Stimulated activated CD8-positive, alpha-beta memory T cell treated with anti-CD3 and anti-CD28 coated beads, Interleukin-2, amount 100 ng/mL, for 48 hours (primary cell): Measurements from ENCODE around the gene DLGAP4.
A peak's percentile ranks its signal among the peaks of the same experiment; 100 is the strongest.

Source experiments
- DNase-seq, 2 donors: peaks; one replicate each; pipeline ENCODE4 v3.0.0-alpha.2; 2020; ENCODE audit warnings: low read depth in 2 of 2

Gene DLGAP4

DNA sequence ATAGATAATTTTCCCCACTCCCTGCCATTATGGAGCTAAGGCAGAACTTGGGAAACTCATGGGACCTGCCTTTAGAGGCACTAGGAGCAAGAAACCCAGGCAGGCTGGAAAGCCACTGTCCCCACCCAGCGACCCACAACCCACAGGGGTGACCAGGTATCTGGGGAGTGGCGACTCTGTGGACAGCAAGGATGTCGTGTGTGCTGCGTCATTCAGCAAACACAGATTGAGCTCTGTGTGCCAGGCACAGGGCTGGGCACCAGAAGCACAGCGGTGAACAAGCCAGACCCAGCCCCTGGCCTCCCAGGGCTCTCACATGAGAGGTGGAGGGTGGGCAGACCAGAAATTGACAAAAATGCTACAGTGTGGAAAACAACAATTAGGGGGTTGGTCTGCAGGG, 27.7 kb downstream of the DLGAP4 start:
- no peak for DNase-seq

DNA sequence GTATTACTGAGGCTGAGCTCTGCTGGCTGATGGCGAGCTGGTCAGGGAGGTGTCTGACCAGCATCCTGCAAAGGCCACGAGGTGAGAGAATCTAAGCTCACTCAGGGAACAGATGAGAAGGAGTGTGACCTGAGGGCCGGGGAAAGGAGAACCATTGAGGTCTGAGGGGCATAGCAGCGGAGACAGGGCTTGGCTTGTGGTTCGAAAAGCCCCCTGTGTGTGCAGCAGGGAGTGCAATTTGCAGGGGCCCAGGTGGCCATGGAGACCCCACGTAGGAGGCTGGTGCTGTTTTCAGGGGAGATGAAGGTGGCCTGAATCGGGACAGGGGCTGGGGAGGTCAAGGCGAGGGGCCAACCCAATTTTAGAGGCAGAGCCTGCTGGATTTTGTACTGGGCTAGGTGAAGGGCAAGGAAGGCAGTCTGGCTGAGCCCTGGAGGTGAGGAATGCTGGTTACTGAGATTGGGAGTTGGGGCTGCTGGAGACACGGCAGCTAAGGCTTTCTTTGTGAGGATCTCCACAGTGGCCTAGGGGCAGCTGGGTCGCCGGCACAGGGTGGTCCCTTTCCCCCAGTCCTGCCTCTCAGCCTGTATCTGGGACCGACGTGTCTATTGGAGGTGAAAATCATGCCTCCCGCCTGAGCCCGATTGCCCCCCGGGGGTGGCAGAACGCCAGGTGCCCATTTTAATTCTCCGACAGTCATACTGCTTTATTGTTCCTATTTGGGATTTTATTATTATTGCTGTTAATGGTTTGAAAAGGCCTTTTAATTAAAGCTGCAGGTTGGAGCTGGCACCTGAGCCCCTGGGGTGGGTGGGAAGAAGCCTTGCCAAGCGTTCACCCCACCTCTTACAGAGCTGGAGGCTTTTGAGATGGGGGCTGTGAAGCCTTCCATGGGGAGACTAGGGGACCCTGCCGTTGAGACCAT, 28.4 kb downstream of the DLGAP4 start:
- DNase-seq = no peak

DNA sequence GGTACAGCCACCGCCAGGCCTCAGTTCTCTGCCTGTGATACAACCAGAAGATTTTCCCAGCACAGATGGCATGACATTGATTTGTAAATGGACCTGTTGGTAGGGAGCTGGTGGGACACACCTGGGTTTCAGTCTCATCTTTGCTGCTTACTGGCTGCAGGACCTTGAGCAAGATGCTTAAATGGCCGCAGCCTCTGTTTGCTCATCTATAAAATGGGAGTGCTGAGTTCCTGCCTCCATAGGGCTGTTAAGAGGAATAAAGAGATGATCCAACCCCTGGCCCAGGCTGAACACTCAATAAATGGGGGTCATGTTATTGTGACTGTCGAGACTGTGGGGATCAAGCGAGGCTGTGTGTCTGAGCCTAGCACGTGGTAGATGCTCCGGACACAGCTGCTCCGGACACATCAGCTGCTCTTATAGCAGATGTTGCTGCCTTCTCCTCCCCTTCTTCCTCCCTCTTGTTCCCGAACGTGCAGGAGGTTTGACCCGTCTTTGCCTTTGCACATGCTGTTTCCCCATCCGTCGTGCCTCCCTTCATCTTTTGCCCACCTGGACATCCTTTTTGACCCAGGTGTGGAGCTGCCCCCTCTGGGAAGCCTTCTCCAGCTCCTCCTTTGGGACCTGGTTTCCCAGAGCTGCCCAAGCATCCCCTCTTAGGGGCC, 29.2 kb downstream of the DLGAP4 start:
- DNase-seq = no peak

DNA sequence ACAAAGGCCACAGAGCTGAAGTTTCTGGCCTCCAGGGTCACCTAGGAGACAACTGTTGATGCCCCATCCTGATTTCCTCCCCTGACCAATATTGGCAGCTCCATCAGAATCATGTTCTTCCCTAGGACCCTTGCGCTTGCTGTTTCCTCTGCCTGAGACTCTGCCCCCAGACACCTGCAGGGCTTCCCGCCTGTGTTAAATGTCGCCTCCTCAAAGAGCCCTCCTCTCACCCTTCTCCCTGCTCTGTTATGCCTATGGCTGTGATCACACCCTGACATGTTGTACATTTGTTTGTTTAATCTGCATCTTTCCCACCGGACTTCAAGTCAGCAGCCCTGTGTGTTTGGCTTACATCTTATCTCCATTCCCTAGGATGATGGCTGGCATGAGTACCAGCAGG, 30.1 kb downstream of the DLGAP4 start:
- DNase-seq = no peak

DNA sequence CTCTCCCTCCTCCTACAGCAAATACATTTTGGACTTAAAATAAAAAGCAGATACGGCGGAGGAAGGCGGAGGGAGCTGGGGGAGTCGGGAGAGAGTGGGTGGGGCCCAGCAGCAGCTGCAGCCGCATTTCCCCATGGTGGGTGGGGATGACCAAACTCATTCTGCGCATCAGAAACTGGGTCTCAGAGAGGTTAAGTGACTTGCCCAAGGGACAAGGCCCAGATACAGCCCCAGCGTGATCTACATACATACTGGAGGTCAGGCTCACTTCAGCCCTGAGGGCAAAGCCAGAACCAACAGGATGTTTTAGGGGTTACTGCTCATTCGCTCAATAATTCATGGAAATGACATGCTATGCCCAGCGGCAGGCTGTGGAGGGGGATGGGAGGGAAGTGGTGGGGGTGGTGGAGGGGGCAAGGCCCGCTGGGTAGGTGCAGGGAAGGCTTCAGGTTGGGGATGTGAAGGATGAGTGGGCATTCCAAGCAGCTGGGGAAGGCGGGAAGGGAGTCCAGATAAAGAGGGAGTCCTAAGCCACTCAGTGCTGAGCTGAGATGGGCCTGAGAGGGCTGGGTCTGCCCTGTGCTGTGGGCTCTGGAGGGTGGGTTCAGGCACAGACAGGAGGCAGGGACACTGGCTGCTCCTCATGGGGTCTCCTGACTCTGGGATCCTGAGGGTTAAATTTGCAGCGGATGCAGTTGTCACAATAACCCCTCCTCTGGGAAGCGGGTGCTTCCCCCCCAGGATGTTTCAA, 31.0 kb downstream of the DLGAP4 start:
- no peak for DNase-seq

DNA sequence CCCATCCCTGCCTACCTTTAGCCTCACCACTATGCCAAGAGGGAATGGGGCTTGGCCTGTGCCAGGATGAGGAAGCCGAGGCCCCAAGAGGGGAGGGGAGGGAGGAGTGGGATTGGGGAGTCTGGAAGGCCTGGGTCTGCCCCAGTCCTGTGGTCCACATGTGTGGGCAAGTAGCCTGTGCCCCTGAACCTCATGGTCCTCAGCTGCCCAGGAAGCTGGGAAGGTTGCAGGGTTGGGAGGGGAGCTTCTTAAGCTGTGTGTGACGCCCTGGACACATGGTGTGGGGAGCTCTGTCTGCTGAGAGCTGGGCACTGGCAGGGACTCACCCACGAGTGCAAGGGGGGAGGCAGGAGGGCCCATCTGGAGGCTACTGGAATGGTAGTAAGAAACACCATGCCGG, 31.7 kb downstream of the DLGAP4 start:
- no peak for DNase-seq

DNA sequence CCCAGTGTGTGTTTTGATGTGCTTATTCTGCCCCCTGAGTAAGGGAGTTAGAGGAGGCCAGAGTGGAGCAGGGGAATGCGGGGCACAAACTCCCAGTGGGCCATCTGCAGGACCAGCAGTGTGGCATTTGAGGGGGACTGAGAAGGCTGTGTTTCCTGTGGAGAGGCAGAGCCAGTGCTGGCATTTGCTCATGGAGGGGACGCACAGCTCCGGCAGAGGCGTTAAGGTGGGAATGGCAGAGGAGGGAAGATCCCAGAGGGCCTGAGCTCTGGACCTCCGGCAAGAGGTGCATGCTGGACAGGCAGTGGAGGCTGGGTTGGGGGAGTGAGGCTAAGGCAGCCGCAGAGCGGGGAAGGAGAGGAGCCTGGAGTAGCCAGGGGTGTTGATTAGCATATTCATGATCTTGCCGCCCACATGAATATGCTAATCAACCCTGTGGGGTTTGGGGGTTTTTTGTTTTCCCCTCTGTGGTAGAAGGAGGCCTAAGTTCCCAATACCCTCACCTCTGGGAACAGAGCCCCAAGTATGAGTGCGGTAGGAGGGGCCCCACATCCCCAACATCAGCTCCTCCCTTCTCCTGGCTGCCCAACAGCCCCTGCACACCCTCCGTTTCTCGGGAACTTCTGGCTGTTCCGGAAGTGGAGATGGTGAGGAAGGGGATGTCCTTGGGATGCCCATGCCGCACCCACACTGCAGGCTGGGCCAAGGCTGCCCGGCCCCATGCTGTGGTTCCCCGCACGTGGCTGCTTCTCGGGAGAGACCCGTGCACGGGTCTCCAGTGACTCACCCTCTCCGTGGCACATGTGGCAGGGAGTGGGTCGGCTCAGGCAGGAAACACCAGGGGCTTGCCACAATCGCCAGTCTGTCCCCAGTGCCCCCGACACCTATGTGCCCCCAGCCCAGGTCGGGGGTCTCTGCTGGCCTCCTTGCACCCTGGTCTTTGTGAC, 33.8 kb downstream of the DLGAP4 start:
- DNase-seq = peak in 1 of 2 donors; percentile 17

DNA sequence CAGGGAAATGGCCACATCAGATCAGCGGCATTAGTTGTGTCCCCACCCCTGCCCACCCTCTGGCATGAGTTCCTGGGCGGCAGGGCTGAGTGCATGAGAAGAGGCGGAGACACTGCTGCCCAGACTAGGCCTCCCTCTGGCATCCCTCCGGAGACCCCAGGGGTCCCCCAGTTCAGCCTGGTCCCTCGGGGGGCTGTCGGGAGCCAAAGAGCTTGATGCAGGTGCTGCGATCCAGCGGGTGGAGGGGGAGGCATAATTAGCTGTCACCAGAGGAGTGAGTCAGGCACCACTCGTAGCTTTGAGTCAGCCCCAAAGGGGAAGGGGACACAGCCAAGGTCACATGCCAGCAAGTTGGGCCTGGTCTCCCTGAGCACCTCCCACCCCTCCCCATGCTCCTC, 34.5 kb downstream of the DLGAP4 start:
- no peak for DNase-seq

DNA sequence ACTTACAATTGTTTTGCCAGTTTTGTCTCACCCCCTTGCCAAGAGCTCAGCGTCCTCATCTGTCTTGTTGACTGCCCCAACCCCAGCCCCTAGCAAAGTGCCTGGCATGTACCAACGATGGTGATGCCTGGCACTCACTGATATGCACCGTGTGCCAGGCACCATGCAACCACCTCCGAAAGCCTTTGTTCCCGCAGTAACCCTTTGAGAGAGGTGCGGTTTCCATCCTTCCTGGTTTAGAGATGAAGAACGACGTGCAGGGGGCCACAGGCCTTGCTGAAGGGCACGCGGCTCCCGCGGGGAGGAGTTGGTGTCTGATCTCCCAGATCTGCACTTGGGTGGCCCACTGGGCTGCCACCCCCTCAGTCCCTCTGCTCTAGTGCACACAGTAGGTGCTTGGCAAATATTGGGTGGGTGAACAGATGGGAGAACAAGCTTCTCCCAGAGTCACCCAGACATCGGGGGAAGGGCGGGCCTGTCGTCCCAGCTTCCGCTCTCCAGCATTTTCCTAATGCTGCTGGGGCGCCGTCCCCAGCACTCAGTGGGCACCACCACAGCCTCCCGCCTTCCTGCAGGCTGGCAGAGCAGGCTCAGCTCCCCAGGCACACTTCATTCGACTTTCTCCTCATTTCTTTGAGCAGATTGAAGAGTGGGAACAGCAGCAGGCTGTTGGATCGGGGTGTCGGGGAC, 35.3 kb downstream of the DLGAP4 start:
- DNase-seq = no peak

DNA sequence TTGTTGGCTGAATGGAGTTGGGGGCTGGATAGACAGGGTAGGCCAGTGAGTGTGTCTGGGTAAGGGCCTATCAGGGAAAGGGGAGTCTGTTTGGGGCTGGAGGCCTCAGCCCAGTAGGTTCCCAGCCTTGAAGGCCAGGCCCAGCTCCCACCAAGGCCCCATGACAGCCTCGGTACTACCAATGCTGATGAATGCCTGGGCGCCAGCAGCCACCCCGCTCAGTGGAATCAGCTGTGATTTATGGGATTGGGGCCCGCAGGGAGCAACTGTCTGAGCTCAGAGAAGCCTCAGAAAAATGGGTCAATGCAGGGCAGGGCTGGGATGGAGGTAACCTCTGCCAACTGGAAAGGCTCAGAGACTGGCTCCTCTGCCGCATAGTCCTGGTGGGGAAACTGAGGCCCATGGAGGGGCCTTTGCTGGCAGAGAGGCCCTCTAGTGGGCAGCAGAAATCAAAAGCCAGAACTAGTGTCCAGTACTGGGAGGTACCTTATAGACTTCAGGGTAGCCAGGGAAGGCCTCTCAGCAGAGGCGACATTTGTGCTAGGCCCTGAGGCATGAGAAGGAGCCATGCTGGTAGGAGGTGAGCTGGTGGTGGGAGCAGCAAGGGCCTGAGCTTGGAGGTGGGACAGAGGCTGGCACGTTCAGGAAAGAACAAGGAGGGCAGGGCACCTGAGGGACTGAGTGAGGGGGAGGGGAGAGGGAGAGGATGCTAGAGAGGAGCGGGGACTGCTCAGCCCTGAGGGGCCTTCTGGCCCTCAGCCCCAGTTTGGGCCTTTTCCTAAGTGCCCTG, 36.4 kb downstream of the DLGAP4 start:
- no peak for DNase-seq

DNA sequence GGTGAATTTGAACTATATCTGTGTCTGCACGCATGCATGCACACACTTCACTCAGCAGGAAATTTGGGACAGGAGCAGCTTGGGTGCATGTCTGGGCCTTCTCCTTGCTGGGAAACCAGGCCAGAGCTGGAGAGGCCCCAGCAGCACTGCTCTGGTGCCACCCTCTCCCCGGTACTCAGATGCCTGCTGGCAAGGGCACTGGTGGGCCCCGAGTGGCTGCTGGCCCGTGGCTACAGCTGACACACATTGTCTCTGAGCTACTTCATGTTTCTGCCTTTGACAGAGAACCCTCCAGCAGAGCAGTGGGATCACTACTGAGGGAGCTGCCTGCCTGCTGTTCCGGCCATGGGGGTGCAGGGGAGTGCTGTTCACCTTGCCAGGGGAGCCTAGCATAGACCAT, 37.5 kb downstream of the DLGAP4 start:
- no peak for DNase-seq

DNA sequence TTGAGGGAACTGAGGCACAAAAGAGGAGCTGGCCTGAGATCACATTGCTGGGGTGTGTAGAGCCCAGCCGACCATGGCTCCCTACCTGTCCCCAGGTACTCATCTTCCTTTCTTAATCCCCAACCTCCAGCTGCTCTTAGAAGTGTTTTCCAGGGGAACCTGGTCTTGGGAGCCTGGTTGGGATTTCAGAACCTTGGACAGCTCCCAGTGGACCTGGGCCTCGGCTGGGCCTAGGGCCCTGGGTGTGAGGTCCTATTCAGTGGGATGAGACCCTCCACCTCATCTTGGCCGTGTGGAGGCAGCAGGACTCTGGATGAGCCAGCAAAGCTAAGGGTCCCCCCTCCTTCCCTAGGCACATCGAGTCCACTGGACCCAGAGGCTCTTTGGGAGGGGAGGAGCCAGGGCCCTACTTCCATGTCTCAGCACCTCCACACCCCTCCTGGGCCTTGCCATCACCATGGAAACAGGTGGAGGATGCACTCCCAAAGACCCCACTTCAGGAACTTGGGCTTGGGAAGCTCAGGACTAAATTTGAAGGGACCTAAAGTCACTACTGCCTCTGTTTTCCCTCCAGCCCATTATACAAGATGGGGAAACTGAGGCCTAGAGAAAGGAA, 38.5 kb downstream of the DLGAP4 start:
- no peak for DNase-seq

DNA sequence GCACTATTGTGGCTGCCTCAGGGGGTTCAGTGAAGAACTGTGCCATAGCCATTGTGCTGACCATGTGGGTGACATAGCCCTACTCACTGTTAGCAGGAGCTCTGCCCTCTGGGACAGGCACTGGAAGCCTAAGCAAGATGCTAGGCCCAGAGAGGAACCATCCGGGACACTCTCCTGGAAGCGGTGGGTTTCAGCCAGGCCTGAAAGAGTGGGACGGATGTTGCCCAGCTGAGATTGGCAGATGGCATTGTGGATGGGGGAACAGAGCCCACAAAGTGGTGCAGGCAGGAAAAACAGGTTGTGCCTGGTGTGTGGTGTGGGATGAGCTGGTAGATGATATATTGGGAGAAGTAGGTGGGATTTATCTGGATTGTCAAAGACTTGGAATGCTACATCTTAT, 40.1 kb downstream of the DLGAP4 start:
- DNase-seq = no peak

DNA sequence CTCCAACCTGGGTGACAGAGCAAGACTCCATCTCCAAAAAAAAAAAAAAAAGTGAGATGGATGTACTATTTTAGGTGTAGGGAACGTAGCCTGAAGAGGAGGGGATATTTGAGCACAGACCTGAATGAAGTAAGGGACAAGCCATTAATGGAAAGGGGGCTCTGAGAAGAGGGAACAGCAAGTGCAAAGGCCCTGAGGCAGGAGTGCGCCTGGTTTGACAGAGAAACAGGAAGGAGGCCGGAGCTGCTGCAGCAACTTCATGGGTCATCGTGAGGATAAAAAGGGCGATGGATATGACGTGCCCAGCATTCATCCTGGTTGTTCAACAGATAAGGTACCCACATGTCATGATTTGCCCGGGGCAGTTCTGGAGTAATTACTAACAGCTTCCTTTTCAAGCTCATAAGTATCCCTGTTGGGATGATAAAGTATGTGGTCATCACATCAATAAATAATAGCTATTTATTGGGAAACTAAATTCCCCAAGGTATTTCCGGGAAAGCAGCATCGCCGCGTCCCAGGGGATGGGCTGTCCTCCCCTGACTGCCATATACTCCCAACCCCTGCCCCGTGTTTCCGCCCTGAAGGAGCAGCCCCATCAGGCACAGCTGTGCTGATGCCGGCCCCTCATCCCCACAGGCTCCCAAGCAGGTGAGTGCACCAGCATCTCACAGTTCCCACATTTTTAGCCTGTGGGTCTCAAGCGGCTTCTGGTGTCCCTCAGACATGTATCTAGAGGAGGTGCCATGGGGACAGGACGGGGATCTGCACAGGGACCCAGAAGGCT, 43.4 kb downstream of the DLGAP4 start:
- no peak for DNase-seq

DNA sequence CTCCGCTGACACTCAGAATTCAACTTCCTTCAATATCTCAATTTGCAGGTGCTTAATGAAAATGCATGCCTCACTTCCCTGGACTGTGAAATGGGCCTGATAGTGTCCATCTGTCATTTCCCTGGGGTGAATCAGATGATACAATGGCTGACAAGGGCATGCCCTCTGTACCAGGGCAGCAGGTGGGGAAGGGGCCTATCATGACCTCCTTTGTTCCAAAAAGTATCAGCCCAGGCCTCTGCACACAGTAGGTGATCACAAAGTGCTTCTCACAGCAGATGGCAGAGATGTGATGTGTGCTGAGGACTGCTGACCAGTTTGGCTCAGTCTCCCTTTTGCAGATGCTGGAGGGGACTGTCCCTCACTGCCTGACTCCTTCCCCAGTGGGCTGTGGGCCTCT, 44.3 kb downstream of the DLGAP4 start:
- DNase-seq = no peak

DNA sequence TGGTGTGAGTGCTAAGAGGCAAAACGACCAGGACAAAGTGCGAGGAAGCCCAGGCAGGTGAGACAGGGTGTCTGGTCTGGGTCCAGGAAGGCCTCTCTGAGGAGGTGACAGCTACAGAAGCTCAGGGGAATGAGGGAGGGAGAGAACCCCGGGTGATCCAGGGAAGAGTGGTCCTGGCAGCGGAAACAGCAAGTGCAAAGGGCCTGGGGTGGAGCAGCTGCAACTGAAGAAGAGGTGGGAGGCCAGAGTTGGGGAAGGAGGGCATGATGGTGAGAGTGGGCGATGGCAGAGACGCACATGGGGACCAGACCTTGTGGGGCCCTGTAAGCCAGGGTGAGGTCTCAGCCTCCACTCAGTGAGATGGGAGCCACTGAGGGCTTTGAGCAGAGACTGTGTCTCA, 45.8 kb downstream of the DLGAP4 start:
- no peak for DNase-seq

DNA sequence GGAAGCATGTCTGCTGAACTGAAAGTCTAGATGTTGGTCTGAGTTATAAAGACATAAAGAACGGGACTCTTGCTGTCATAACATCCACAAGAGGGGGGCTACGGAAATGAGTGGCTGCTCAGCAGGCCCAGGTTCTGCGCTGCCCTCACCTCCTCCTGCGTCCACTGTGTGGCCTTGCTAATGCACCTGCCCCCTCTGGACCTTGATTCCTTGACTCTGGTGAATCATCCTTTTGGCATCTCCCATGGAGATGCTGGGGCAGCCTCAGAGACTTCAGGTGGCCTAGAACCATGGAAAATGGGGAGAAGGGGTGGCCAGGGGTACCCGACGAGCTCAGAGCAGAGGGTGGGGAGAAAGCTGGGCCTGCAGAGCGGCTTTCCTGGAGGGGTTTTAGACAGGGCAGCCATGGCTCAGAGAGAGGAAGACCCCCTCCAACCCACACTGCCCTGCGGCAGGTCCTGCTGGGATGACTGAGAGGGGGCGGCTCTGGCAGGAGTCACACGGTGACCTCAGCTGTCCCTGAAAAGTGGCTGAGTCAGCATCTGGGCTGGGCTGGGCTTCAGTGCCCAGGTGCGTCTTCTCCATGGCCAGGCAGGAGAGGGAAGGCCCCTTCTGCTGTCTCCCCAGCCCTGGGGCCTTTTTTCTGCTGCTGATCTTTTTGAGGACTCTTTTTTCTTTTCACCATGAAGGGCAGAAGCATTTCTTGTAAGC, 46.9 kb downstream of the DLGAP4 start:
- no peak for DNase-seq

DNA sequence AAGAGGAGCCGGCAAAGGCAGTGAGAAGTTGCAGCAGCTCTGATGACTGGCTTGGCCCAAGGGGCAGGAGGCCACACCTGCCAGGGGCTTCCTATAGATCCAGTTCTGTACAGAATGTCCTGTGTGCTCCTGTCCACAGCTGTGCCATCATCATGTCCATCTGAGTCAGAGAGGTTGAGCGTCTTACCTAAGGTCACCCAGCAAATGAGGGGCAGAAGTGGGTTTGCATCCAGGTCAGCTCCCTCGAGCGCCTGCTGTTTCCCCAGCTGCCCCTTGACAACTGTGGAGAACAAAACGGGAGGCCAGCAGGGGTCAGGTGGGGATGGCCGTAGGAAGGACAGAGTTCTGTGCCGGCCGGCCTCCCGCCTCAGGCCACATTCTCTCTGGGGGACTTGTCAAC, 47.6 kb downstream of the DLGAP4 start:
- DNase-seq = no peak
